ENCODE data around the gene ATPAF2.

The ATPAF2 gene

GRCh38 chr17:18004884-18005305 lies 34.1 kb downstream of the ATPAF2 start:
- TF ChIP-seq CTCF (conservative IDR thresholded peaks at IDR 0.05; ENCODE audit: low read depth, low read length) = no peak
- no peaks in the 10 kb centered on the region for H3K4me1 ChIP-seq (ENCODE audit: low read depth, poor library complexity, severe bottlenecking)
- no peaks in the 10 kb centered on the region for H4K20me1 ChIP-seq (ENCODE audit: insufficient read depth)
- H3K4me2 ChIP-seq = no peak overlapping the region
- H3K4me3 ChIP-seq (IDR thresholded peaks at IDR 0.05; ENCODE audit: insufficient read depth, low read depth, low read length) = no peak overlapping the region
- no peak overlapping the region for H2AFZ ChIP-seq (ENCODE audit: low read depth)
- no peaks in the 10 kb centered on the region for H3K79me2 ChIP-seq (ENCODE audit: insufficient read depth, low read depth)
- H3K36me3 ChIP-seq (ENCODE audit: insufficient read depth) = no peaks in the 10 kb centered on the region
- no peaks in the 10 kb centered on the region for H3K27me3 ChIP-seq (ENCODE audit: insufficient read depth, low read depth)
- H3K27ac ChIP-seq = no peak overlapping the region
- no peak overlapping the region for H3K9ac ChIP-seq

- no peak overlapping the region for H3K4me3 ChIP-seq (IDR thresholded peaks at IDR 0.05; ENCODE audit: insufficient read depth, low read depth, low read length)
- no peaks in the 10 kb centered on the region for H3K4me1 ChIP-seq (ENCODE audit: low read depth, poor library complexity, severe bottlenecking)
- no peak overlapping the region for H3K9ac ChIP-seq
- no peak for TF ChIP-seq CTCF (conservative IDR thresholded peaks at IDR 0.05; ENCODE audit: low read depth, low read length)
- no peaks in the 10 kb centered on the region for H3K79me2 ChIP-seq (ENCODE audit: insufficient read depth, low read depth)
- no peaks in the 10 kb centered on the region for H3K27me3 ChIP-seq (ENCODE audit: insufficient read depth, low read depth)
- H3K36me3 ChIP-seq (ENCODE audit: insufficient read depth) = no peaks in the 10 kb centered on the region
- H4K20me1 ChIP-seq (ENCODE audit: insufficient read depth) = no peaks in the 10 kb centered on the region
- H3K4me2 ChIP-seq = no peak overlapping the region
- H3K27ac ChIP-seq = no peak overlapping the region
- no peak overlapping the region for H2AFZ ChIP-seq (ENCODE audit: low read depth)
Observed at GRCh38 chr17:18004345-18004744, 34.6 kb downstream of the ATPAF2 start.

- no peak overlapping the region for H3K27ac ChIP-seq
- no peak overlapping the region for H3K4me2 ChIP-seq
- H4K20me1 ChIP-seq (ENCODE audit: insufficient read depth) = no peaks in the 10 kb centered on the region
- H3K36me3 ChIP-seq (ENCODE audit: insufficient read depth) = no peaks in the 10 kb centered on the region
- H3K79me2 ChIP-seq (ENCODE audit: insufficient read depth, low read depth) = no peaks in the 10 kb centered on the region
- no peak overlapping the region for H3K4me3 ChIP-seq (IDR thresholded peaks at IDR 0.05; ENCODE audit: insufficient read depth, low read depth, low read length)
- H2AFZ ChIP-seq (ENCODE audit: low read depth) = no peak overlapping the region
- H3K9ac ChIP-seq = no peak overlapping the region
- H3K27me3 ChIP-seq (ENCODE audit: insufficient read depth, low read depth) = no peaks in the 10 kb centered on the region
- H3K4me1 ChIP-seq (ENCODE audit: low read depth, poor library complexity, severe bottlenecking) = no peaks in the 10 kb centered on the region
- TF ChIP-seq CTCF (conservative IDR thresholded peaks at IDR 0.05; ENCODE audit: low read depth, low read length) = no peak
Observed at GRCh38 chr17:18002171-18002570, 36.8 kb downstream of the ATPAF2 start.

GRCh38 chr17:18000030-18000408 lies 38.9 kb downstream of the ATPAF2 start:
- H2AFZ ChIP-seq (ENCODE audit: low read depth) = no peak overlapping the region
- no peak overlapping the region for H3K4me2 ChIP-seq
- TF ChIP-seq CTCF (conservative IDR thresholded peaks at IDR 0.05; ENCODE audit: low read depth, low read length) = no peak

More at GRCh38 chr17:18000030-18000408, 38.9 kb downstream of the ATPAF2 start:
- Histone ChIP-seq H3K27ac (no peak overlapping the region), H3K4me3 (IDR thresholded peaks at IDR 0.05; ENCODE audit: insufficient read depth, low read depth, low read length) (no peak overlapping the region), H3K9ac (no peak overlapping the region), H3K27me3 (ENCODE audit: insufficient read depth, low read depth) (no peaks in the 10 kb centered on the region), H3K36me3 (ENCODE audit: insufficient read depth) (no peaks in the 10 kb centered on the region), H3K4me1 (ENCODE audit: low read depth, poor library complexity, severe bottlenecking) (no peaks in the 10 kb centered on the region), H4K20me1 (ENCODE audit: insufficient read depth) (no peaks in the 10 kb centered on the region), H3K79me2 (ENCODE audit: insufficient read depth, low read depth) (no peaks in the 10 kb centered on the region)
